Measurements from ENCODE around the gene GUCY1A2.

Gene GUCY1A2

DNA sequence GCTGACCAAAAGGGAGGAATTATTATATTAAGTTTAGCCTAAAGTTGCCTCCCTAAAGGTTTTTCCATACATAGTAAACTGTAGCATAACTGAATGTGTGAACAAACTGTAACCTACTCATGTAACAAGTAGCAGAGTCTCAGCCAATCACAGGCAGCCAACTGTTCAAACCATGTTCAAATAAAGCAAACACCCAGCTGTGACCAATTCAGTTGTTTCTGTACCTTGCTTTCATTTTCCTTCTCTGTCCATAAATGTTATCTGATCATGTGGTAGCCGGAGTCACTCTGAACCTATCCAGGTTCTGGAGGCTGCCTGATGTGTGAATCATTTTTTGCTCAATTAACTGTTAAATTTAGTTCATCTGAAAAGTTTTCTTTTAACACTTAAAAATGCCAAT lies 373.5 kb downstream of the GUCY1A2 start:
- no peak for DNase-seq (ENCODE audit: low read depth)

DNA sequence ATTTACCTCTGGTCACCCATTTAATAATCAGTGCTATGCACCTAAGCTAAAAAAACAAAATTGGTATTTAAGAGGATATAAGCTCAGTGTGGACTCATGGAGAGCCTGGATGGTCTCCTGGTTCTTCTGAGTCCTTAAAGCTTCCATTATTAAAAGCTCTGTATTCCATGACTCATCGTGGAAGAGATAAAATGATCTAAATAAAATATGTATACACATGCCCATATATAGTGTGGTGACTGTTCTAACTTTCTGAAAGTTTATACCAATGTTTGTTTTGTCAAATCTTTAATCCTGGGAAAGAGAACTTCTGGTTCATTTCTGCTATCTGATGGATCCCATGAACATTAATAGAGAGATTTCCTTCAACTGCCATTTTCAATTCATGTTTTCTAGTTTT lies 375.9 kb downstream of the GUCY1A2 start:
- DNase-seq (ENCODE audit: low read depth) = no peak

DNA sequence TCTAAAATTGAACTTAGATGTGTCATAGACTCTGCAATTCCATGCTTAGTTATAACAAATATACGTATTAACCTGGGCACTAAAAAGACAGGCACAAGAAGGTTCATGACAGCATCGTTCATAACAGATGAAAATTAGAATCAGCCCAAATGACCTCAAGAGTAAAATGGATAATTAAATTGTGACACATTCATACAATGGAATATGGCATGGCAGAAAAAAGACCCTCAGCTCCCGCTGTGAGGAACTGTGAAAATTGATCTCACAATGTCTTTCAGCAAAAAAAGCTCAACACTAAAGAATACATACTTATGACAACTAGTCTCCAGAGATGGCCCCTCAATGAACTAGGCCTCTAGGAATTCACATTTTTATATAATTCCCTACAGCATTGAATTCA lies 386.0 kb downstream of the GUCY1A2 start:
- no peak for DNase-seq (ENCODE audit: low read depth)

DNA sequence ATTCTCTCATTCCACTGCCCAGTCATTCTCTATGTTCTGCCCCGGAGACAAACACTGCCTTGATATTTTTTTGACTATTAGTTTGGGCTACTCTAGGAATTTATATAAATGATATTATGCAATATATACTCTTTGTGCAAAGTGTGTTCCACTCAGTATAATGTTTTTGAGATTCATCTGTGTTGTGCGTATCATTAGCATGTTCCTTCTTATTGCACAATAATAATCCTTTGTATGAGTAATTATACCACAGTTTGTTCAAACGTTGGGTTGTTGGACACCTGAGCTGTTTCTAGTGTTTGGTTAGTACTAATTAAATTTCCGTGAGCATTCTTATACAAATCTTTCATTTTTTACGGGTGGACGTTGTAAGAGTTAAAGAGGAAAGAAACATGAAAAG lies 390.6 kb downstream of the GUCY1A2 start:
- DNase-seq (ENCODE audit: low read depth) = no peak

DNA sequence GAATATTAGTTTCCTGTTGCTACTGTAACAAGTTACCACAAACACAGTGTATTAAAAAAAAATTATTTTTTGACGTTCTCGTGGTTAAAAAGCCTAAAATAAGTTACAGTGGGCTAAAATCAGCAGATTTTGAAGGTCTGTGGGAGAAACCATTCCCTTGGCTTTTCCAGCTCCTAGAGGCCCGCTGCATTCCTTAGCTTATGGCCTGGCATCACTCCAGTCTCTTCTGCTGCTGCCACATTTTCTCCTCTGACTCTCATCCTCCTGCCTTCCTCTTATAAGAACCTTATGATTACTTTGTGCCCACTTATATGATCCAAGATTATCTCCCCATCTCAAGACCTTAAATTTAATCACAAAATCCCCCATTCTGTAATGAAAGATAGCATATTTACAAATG lies 392.7 kb downstream of the GUCY1A2 start:
- DNase-seq (ENCODE audit: low read depth) = no peak

DNA sequence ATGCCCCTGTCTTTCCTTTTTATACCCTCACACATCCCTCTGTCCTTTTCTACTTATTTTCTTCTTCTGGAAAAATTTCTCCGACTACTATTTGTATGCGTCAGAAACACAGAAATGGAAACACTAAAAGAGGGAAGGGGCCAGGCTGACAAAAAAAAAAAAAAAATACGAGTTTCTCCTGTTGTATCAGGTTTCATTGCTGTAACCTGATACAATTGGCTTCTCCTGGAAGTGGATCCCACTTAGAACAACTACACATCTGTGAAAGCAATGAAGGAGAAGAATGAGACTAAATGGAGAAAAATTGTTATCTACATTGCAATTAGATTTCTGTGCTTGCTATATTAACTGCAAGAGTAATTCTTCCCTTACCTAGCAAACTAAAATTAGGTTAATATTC lies 393.9 kb downstream of the GUCY1A2 start:
- DNase-seq (ENCODE audit: low read depth) = no peak
